ENCODE data around the gene TMEM45A.

GRCh38 chr3:100590114-100590839 lies 97.9 kb downstream of the TMEM45A start:
- TF ChIP-seq CTCF (IDR thresholded peaks at IDR 0.05; ENCODE audit: extremely low read depth in 1 of 2, insufficient read depth in 1 of 2, low read depth in 1 of 2, low read length in 2 of 2) (peak; percentile 68 to 76), POLR2AphosphoS5 (IDR thresholded peaks at IDR 0.05; ENCODE audit: insufficient read depth, low read depth, low read length) (no peak), EZH2 (IDR thresholded peaks at IDR 0.05; ENCODE audit: borderline replicate concordance, low read depth, low read length, severe bottlenecking) (no peak), POLR2A (IDR thresholded peaks at IDR 0.05; ENCODE audit: low read depth, low read length) (no peak), MYC (IDR thresholded peaks at IDR 0.05; ENCODE audit: low read depth, low read length) (no peak), MAX (IDR thresholded peaks at IDR 0.05; ENCODE audit: insufficient read depth, insufficient read length) (no peak), JUN (IDR thresholded peaks at IDR 0.05; ENCODE audit: borderline replicate concordance, insufficient read depth, insufficient read length, low read depth) (no peak), GATA2 (IDR thresholded peaks at IDR 0.05; ENCODE audit: insufficient read depth, insufficient read length, low read depth, low read length) (no peak)
